ENCODE measurements around the gene DHCR24.

GRCh38 chr1:54889132-54889725 is 2.2 kb upstream of the DHCR24 start:
- TF ChIP-seq, protein P1, sequence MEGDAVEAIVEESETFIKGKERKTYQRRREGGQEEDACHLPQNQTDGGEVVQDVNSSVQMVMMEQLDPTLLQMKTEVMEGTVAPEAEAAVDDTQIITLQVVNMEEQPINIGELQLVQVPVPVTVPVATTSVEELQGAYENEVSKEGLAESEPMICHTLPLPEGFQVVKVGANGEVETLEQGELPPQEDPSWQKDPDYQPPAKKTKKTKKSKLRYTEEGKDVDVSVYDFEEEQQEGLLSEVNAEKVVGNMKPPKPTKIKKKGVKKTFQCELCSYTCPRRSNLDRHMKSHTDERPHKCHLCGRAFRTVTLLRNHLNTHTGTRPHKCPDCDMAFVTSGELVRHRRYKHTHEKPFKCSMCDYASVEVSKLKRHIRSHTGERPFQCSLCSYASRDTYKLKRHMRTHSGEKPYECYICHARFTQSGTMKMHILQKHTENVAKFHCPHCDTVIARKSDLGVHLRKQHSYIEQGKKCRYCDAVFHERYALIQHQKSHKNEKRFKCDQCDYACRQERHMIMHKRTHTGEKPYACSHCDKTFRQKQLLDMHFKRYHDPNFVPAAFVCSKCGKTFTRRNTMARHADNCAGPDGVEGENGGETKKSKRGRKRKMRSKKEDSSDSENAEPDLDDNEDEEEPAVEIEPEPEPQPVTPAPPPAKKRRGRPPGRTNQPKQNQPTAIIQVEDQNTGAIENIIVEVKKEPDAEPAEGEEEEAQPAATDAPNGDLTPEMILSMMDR (IDR thresholded peaks at IDR 0.05 in 8 of 11, conservative IDR thresholded peaks at IDR 0.05 in 3 of 11): no peak
- no peak for TF ChIP-seq POLR2AphosphoS5 (IDR thresholded peaks at IDR 0.05)

Measured in spleen (tissue), 7 donors.